Measurements from ENCODE around the gene RDH5.
"Not testable (repeated sequence)": the region's sequence is repeated elsewhere in the genome, so short reads cannot be mapped to it uniquely, and the experiment has no call there.

The RDH5 gene

GRCh38 chr12:55748230-55748993 lies 28.2 kb downstream of the RDH5 start:
- no peak for DNase-seq

GRCh38 chr12:55755246-55755645 lies 35.1 kb downstream of the RDH5 start:
- no peak for DNase-seq

- no peak for DNase-seq
These were observed 37.5 kb downstream of the RDH5 start for GRCh38 chr12:55757701-55758100.

GRCh38 chr12:55758575-55758974 lies 38.4 kb downstream of the RDH5 start:
- DNase-seq = not testable (repeated sequence)

- no peak for DNase-seq
These were observed 40.5 kb downstream of the RDH5 start for GRCh38 chr12:55760663-55761062.

GRCh38 chr12:55762646-55763045 lies 42.5 kb downstream of the RDH5 start:
- DNase-seq = no peak

- no peak for DNase-seq
These were observed 45.6 kb downstream of the RDH5 start for GRCh38 chr12:55765736-55766290.

- DNase-seq = no peak
These were observed 47.0 kb downstream of the RDH5 start for GRCh38 chr12:55767156-55767555.

- DNase-seq = no peak
These were observed 51.5 kb downstream of the RDH5 start for GRCh38 chr12:55771736-55772135.
